H9 (cell line): ENCODE data around the gene SYT11. TPM values are rescaled to one million over a fixed set of nuclear protein-coding genes. Genes with fewer than 3 reads are reported as not detected.

Experiments
- DNase-seq: peaks from one replicate; pipeline ENCODE4 v3.0.0-alpha.2; 2017
- H2AFZ ChIP-seq: one replicate; pipeline ENCODE4 v1.6.1; 2013; ENCODE audit warnings: mild to moderate bottlenecking, low read length, control low read depth, moderate library complexity
- H2AK5ac ChIP-seq: 2 replicates; pipeline ENCODE4 v1.6.1; 2013; ENCODE audit warnings: low read length, control low read depth, mixed read lengths; ENCODE audit not compliant: insufficient read length
- H2BK120ac ChIP-seq: one replicate; pipeline ENCODE4 v1.6.1; 2013; ENCODE audit warnings: low read depth, mild to moderate bottlenecking, low read length, control low read depth, inconsistent platforms; ENCODE audit not compliant: poor library complexity, severe bottlenecking
- H2BK12ac ChIP-seq: 2 replicates; pipeline ENCODE4 v1.6.1; 2013; ENCODE audit warnings: low read length, control low read depth, mixed read lengths, low read depth; ENCODE audit not compliant: insufficient read length
- H2BK15ac ChIP-seq: 2 replicates; pipeline ENCODE4 v1.6.1; 2013; ENCODE audit warnings: low read depth, low read length, control low read depth
- H2BK20ac ChIP-seq: one replicate; pipeline ENCODE4 v1.6.1; 2013; ENCODE audit warnings: low read depth, mild to moderate bottlenecking, low read length, control low read depth, inconsistent platforms; ENCODE audit not compliant: poor library complexity, severe bottlenecking
- H2BK5ac ChIP-seq: 2 replicates; pipeline ENCODE4 v1.6.1; 2013; ENCODE audit warnings: low read length, control low read depth, mixed read lengths; ENCODE audit not compliant: insufficient read length
- H3K14ac ChIP-seq: 2 replicates; pipeline ENCODE4 v1.6.1; 2013; ENCODE audit warnings: low read length, control low read depth; ENCODE audit not compliant: insufficient read depth
- H3K18ac ChIP-seq: 2 replicates; pipeline ENCODE4 v1.6.1; 2013; ENCODE audit warnings: low read depth, mild to moderate bottlenecking, mixed read lengths, low read length, control low read depth; ENCODE audit not compliant: insufficient read length
- H3K23ac ChIP-seq: 2 replicates; pipeline ENCODE4 v1.6.1; 2013; ENCODE audit warnings: low read length, control low read depth, mixed read lengths, low read depth; ENCODE audit not compliant: insufficient read length
- H3K23me2 ChIP-seq: 2 replicates; pipeline ENCODE4 v1.6.1; 2013; ENCODE audit warnings: low read depth, mild to moderate bottlenecking, mixed read lengths, low read length, control low read depth; ENCODE audit not compliant: insufficient read length, poor library complexity, severe bottlenecking
- H3K27ac ChIP-seq: 2 replicates; pipeline ENCODE4 v1.5.1; 2013; ENCODE audit warnings: low read length, control low read depth, mixed read lengths, low read depth; ENCODE audit not compliant: insufficient read length
- H3K27me3 ChIP-seq: 2 replicates; pipeline ENCODE4 v1.6.1; 2013; ENCODE audit warnings: low read length, control low read depth, inconsistent platforms; ENCODE audit not compliant: insufficient read depth
- H3K4ac ChIP-seq: 2 replicates; pipeline ENCODE4 v1.6.1; 2013; ENCODE audit warnings: low read depth, mild to moderate bottlenecking, control low read depth, inconsistent platforms, low read length, moderate library complexity
- H3K4me1 ChIP-seq: 2 replicates; pipeline ENCODE4 v1.6.1; 2013; ENCODE audit warnings: low read length, control low read depth, inconsistent platforms; ENCODE audit not compliant: insufficient read depth
- H3K4me2 ChIP-seq: 2 replicates; pipeline ENCODE4 v1.6.1; 2013; ENCODE audit warnings: low read length, control low read depth, mixed read lengths; ENCODE audit not compliant: insufficient read length, insufficient read depth
- H3K56ac ChIP-seq: 2 replicates; pipeline ENCODE4 v1.6.1; 2013; ENCODE audit warnings: low read depth, mild to moderate bottlenecking, mixed read lengths, low read length, control low read depth; ENCODE audit not compliant: insufficient read length
- H3K79me1 ChIP-seq: 2 replicates; pipeline ENCODE4 v1.6.1; 2013; ENCODE audit warnings: low read depth, mild to moderate bottlenecking, moderate library complexity, low read length, control low read depth, inconsistent platforms; ENCODE audit not compliant: insufficient read depth, poor library complexity, severe bottlenecking
- H3K79me2 ChIP-seq: 2 replicates; pipeline ENCODE4 v1.6.1; 2013; ENCODE audit warnings: low read length, control low read depth, inconsistent platforms; ENCODE audit not compliant: insufficient read depth
- H3K9ac ChIP-seq: 2 replicates; pipeline ENCODE4 v1.6.1; 2013; ENCODE audit warnings: low read length, control low read depth, mixed read lengths; ENCODE audit not compliant: insufficient read length; ENCODE audit errors: extremely low read depth
- H3K9me3 ChIP-seq: one replicate; pipeline ENCODE4 v1.6.1; 2013; ENCODE audit warnings: low read depth, low read length, inconsistent platforms; ENCODE audit not compliant: control insufficient read depth
- H3T11ph ChIP-seq: one replicate; pipeline ENCODE4 v1.6.1; 2013; ENCODE audit warnings: mild to moderate bottlenecking, low read length, control low read depth, inconsistent platforms
- H4K20me1 ChIP-seq: one replicate; pipeline ENCODE4 v1.6.1; 2013; ENCODE audit not compliant: control insufficient read depth, insufficient read length, insufficient read depth
- H4K5ac ChIP-seq: 2 replicates; pipeline ENCODE4 v1.6.1; 2013; ENCODE audit warnings: low read depth, mild to moderate bottlenecking, mixed read lengths, low read length, control low read depth; ENCODE audit not compliant: insufficient read length
- H4K8ac ChIP-seq: replicated peaks from 2 replicates; pipeline ENCODE4 v1.6.1; 2013; ENCODE audit warnings: low read length, control low read depth, mixed read lengths, low read depth; ENCODE audit not compliant: insufficient read length
- H4K91ac ChIP-seq: 2 replicates; pipeline ENCODE4 v1.6.1; 2013; ENCODE audit warnings: low read depth, mild to moderate bottlenecking, moderate library complexity, mixed read lengths, low read length, control low read depth; ENCODE audit not compliant: insufficient read length
- H3K27ac Mint-ChIP-seq, 3 experiments: 2 replicates in 2 of 3; 3 replicates in 1 of 3; pipeline ENCODE4 v1.8.0; 2020 to 2021; ENCODE audit warnings: mixed read lengths in 3 of 3, mild to moderate bottlenecking in 1 of 3, moderate library complexity in 1 of 3
- H3K27me3 Mint-ChIP-seq: 2 replicates; pipeline ENCODE4 v1.8.0; 2021; ENCODE audit warnings: low read depth, mild to moderate bottlenecking, moderate library complexity, mixed read lengths
- H3K36me3 Mint-ChIP-seq, 3 experiments: 2 replicates in 2 of 3; 3 replicates in 1 of 3; pipeline ENCODE4 v1.8.0; 2020 to 2021; ENCODE audit warnings: low read depth in 3 of 3, mixed read lengths in 3 of 3; ENCODE audit not compliant: insufficient read depth in 1 of 3
- H3K4me1 Mint-ChIP-seq, 2 experiments: 2 replicates each; pipeline ENCODE4 v1.8.0; 2020; ENCODE audit warnings: mixed read lengths in 2 of 2
- H3K4me3 Mint-ChIP-seq, 2 experiments: 2 replicates in 1 of 2; 3 replicates in 1 of 2; pipeline ENCODE4 v1.8.0; 2020 to 2021; ENCODE audit warnings: mild to moderate bottlenecking in 2 of 2, mixed read lengths in 2 of 2, moderate library complexity in 1 of 2
- H3K9me3 Mint-ChIP-seq, 2 experiments: 2 replicates in 1 of 2; 3 replicates in 1 of 2; pipeline ENCODE4 v1.8.0; 2020; ENCODE audit warnings: mild to moderate bottlenecking in 2 of 2, mixed read lengths in 2 of 2, moderate library complexity in 1 of 2
- total RNA-seq: library from RNA; stranded (reverse); gene quantifications from 2 replicates; pipeline ENCODE4 v1.2.1, GENCODE V29; 2021
- TF ChIP-seq, protein P1 (sequence below): fragments of 200-600 bp; sonication (generic); conservative IDR thresholded peaks from 3 replicates; pipeline ENCODE4 v1.8.0; 2021; ENCODE audit warnings: antibody characterized with exemption, mild to moderate bottlenecking

SYT11 gene
- total RNA-seq, 1 experiment from 2014 or later = 0.28 TPM

DNA sequence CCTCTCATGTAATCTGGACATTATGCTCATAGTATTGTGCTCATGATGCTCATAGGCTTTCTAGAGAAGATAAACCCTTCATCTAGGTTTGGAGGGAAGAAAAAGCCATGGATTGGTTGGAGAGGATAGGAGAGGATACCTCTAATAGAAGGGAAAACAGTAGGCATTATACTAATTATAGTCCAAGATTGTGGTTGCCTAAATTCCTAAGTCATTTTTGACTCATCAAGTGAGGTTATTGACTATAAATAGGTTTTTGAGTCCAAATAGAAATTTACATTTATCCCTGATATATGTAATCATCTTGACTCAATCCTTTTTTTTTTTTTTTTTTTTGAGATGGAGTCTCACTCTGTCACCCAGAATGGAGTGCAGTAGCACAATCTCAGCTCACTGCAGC, 5.0 kb downstream of the SYT11 start:
- Histone ChIP-seq H2BK120ac (no peak overlapping the region), H3K4ac (no peak overlapping the region), H4K20me1 (no peaks in the 10 kb centered on the region), H3K23me2 (no peaks in the 10 kb centered on the region), H3K14ac (no peak overlapping the region), H2AK5ac (no peak overlapping the region), H3K4me2 (no peak overlapping the region), H2AFZ (no peak overlapping the region), H2BK5ac (no peak overlapping the region), H4K91ac (no peak overlapping the region), H3K18ac (no peak overlapping the region), H3K79me2 (no peaks in the 10 kb centered on the region), H3K4me1 (no peaks in the 10 kb centered on the region), H4K5ac (no peak overlapping the region), H3T11ph (no peak overlapping the region), H2BK20ac (no peak overlapping the region), H3K27me3 (no peaks in the 10 kb centered on the region), H4K8ac (no peak overlapping the region), H2BK15ac (no peak overlapping the region), H2BK12ac (no peak overlapping the region), H3K9ac (no peak overlapping the region), H3K23ac (no peak overlapping the region), H3K27ac (no peak overlapping the region), H3K79me1 (no peaks in the 10 kb centered on the region), H3K9me3 (no peaks in the 10 kb centered on the region), H3K56ac (no peak overlapping the region)
- no peak overlapping the region for H3K27ac Mint-ChIP-seq
- DNase-seq = no peak
- no peaks in the 10 kb centered on the region for H3K9me3 Mint-ChIP-seq
- peaks cover 20% of the 10 kb centered on the region for H3K27me3 Mint-ChIP-seq
- H3K36me3 Mint-ChIP-seq = no peaks in the 10 kb centered on the region
- TF ChIP-seq, protein P1, sequence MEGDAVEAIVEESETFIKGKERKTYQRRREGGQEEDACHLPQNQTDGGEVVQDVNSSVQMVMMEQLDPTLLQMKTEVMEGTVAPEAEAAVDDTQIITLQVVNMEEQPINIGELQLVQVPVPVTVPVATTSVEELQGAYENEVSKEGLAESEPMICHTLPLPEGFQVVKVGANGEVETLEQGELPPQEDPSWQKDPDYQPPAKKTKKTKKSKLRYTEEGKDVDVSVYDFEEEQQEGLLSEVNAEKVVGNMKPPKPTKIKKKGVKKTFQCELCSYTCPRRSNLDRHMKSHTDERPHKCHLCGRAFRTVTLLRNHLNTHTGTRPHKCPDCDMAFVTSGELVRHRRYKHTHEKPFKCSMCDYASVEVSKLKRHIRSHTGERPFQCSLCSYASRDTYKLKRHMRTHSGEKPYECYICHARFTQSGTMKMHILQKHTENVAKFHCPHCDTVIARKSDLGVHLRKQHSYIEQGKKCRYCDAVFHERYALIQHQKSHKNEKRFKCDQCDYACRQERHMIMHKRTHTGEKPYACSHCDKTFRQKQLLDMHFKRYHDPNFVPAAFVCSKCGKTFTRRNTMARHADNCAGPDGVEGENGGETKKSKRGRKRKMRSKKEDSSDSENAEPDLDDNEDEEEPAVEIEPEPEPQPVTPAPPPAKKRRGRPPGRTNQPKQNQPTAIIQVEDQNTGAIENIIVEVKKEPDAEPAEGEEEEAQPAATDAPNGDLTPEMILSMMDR = no peak
- H3K4me1 Mint-ChIP-seq = 0 out of 4 replicates have a peak, but pooled peaks cover 0 to 3% of the 10 kb centered on the region in 2 experiments
- no peak overlapping the region for H3K4me3 Mint-ChIP-seq
